OCI-M2 (cell line): ENCODE data around the gene YIPF4.
A peak's percentile ranks its signal among the peaks of the same experiment; 100 is the strongest.
"Not testable (repeated sequence)": the region's sequence is repeated elsewhere in the genome, so short reads cannot be mapped to it uniquely, and the experiment has no call there.

Experiments used
- DNase-seq: peaks from one replicate; lab custom pipeline; 2025; ENCODE audit not compliant: unreplicated experiment; lab: John Stamatoyannopoulos, UW

Gene YIPF4

GRCh38 chr2:32284321-32284720 is 6.6 kb downstream of the YIPF4 start:
- no peak for DNase-seq

- DNase-seq, result no peak
Observed at GRCh38 chr2:32289165-32289999, 11.7 kb downstream of the YIPF4 start.

GRCh38 chr2:32290000-32290339 is 12.3 kb downstream of the YIPF4 start:
- no peak for DNase-seq

GRCh38 chr2:32291746-32292145 is 14.0 kb downstream of the YIPF4 start:
- DNase-seq, result no peak

- not testable (repeated sequence) for DNase-seq
Observed at GRCh38 chr2:32293493-32293892, 15.8 kb downstream of the YIPF4 start.

GRCh38 chr2:32293966-32294562 is 16.4 kb downstream of the YIPF4 start:
- not testable (repeated sequence) for DNase-seq

- DNase-seq, result no peak
Observed at GRCh38 chr2:32310577-32310976, 32.9 kb downstream of the YIPF4 start.

- DNase-seq, result no peak
Observed at GRCh38 chr2:32314886-32315285, 37.2 kb downstream of the YIPF4 start.

GRCh38 chr2:32328679-32329078 is 51.0 kb downstream of the YIPF4 start:
- not testable (repeated sequence) for DNase-seq

GRCh38 chr2:32329180-32329980 is 51.7 kb downstream of the YIPF4 start:
- not testable (repeated sequence) for DNase-seq

- no peak for DNase-seq
Observed at GRCh38 chr2:32330136-32330535, 52.4 kb downstream of the YIPF4 start.

GRCh38 chr2:32342801-32343200 is 65.1 kb downstream of the YIPF4 start:
- DNase-seq, result no peak

GRCh38 chr2:32350797-32351196 is 73.1 kb downstream of the YIPF4 start:
- not testable (repeated sequence) for DNase-seq

- DNase-seq, result no peak
Observed at GRCh38 chr2:32355976-32356680, 78.4 kb downstream of the YIPF4 start.

GRCh38 chr2:32356681-32357317 is 79.1 kb downstream of the YIPF4 start, which contains the start of gene BIRC6:
Gene BIRC6, plus strand, starts transcription at chr2:32357023. Its CDS starts 139 bp downstream, at chr2:32357162.
- DNase-seq, result peak; percentile 76

- DNase-seq, result no peak
Observed at GRCh38 chr2:32357318-32358110, 79.8 kb downstream of the YIPF4 start.

GRCh38 chr2:32358111-32358482 is 80.4 kb downstream of the YIPF4 start:
- no peak for DNase-seq

GRCh38 chr2:32360416-32360815 is 82.7 kb downstream of the YIPF4 start:
- DNase-seq, result no peak

GRCh38 chr2:32362997-32363396 is 85.3 kb downstream of the YIPF4 start:
- not testable (repeated sequence) for DNase-seq

GRCh38 chr2:32363597-32363996 is 85.9 kb downstream of the YIPF4 start:
- DNase-seq, result no peak
